Endothelial cell (in vitro differentiated cells): ENCODE data around the gene GTF3A. TPM values are rescaled to one million over a fixed set of nuclear protein-coding genes. Genes with fewer than 3 reads are reported as not detected.

ENCODE experiments used
- DNase-seq: peaks from one replicate; pipeline ENCODE4 v3.0.0; 2021; ENCODE audit warnings: low spot score
- H3K27ac Mint-ChIP-seq: one replicate; pipeline ENCODE4 v1.8.0; 2021; ENCODE audit warnings: mixed read lengths, inconsistent platforms; ENCODE audit not compliant: unreplicated experiment
- H3K27me3 Mint-ChIP-seq: one replicate; pipeline ENCODE4 v1.8.0; 2021; ENCODE audit warnings: mild to moderate bottlenecking, moderate library complexity, mixed read lengths, inconsistent platforms; ENCODE audit not compliant: unreplicated experiment
- H3K36me3 Mint-ChIP-seq: one replicate; pipeline ENCODE4 v1.8.0; 2021; ENCODE audit warnings: mild to moderate bottlenecking, low read depth, mixed read lengths, inconsistent platforms; ENCODE audit not compliant: unreplicated experiment
- H3K4me1 Mint-ChIP-seq: one replicate; pipeline ENCODE4 v1.8.0; 2021; ENCODE audit warnings: mild to moderate bottlenecking, mixed read lengths, inconsistent platforms; ENCODE audit not compliant: unreplicated experiment
- H3K4me3 Mint-ChIP-seq: one replicate; pipeline ENCODE4 v1.8.0; 2021; ENCODE audit warnings: mild to moderate bottlenecking, mixed read lengths, inconsistent platforms; ENCODE audit not compliant: unreplicated experiment
- H3K9me3 Mint-ChIP-seq: one replicate; pipeline ENCODE4 v1.8.0; 2021; ENCODE audit warnings: mixed read lengths, inconsistent platforms; ENCODE audit not compliant: unreplicated experiment
- CTCF ChIP-seq: fragments of 200-600 bp; sonication (generic); IDR thresholded peaks from one replicate; pipeline ENCODE4 v1.5.0; 2021; ENCODE audit warnings: antibody characterized with exemption; ENCODE audit not compliant: unreplicated experiment
- total RNA-seq: library from RNA; stranded (reverse); fragmentation: NEBNext Ultra II Directional; extraction: Animal tissue kit (Norgen Biotek cat#: 25700); gene quantifications from one replicate; pipeline ENCODE4 v1.2.1, GENCODE V29; 2021; ENCODE audit not compliant: unreplicated experiment

Gene GTF3A
- total RNA-seq, 1 donor from 2014 or later = 73.6 TPM

- no peaks in the 10 kb centered on the region for H3K9me3 Mint-ChIP-seq
- TF ChIP-seq CTCF = no peak
- H3K4me3 Mint-ChIP-seq = no peak overlapping the region
- DNase-seq = no peak
- no peak overlapping the region for H3K27ac Mint-ChIP-seq
- peaks cover 2% of the 10 kb centered on the region for H3K27me3 Mint-ChIP-seq
- no peaks in the 10 kb centered on the region for H3K36me3 Mint-ChIP-seq
- peaks cover 2% of the 10 kb centered on the region for H3K4me1 Mint-ChIP-seq
Observed at GRCh38 chr13:27403727-27404385, 20.6 kb upstream of the GTF3A start.

- no peak for TF ChIP-seq CTCF
- Mint-ChIP-seq H3K27me3 (peaks cover 2% of the 10 kb centered on the region), H3K4me3 (no peak overlapping the region), H3K27ac (no peak overlapping the region), H3K36me3 (no peaks in the 10 kb centered on the region), H3K4me1 (peaks cover 2% of the 10 kb centered on the region), H3K9me3 (no peaks in the 10 kb centered on the region)
- no peak for DNase-seq
Observed at GRCh38 chr13:27404680-27405079, 19.7 kb upstream of the GTF3A start.

- Mint-ChIP-seq H3K36me3 (peaks cover 3% of the 10 kb centered on the region), H3K4me3 (no peak overlapping the region), H3K9me3 (no peaks in the 10 kb centered on the region), H3K27ac (no peak overlapping the region), H3K27me3 (peaks cover 2% of the 10 kb centered on the region), H3K4me1 (peaks cover 5% of the 10 kb centered on the region)
- no peak for TF ChIP-seq CTCF
- DNase-seq = no peak
Observed at GRCh38 chr13:27405546-27406134, 18.8 kb upstream of the GTF3A start.

GRCh38 chr13:27406178-27406939 is 18.1 kb upstream of the GTF3A start:
- no peak overlapping the region for H3K27ac Mint-ChIP-seq
- no peak overlapping the region for H3K4me3 Mint-ChIP-seq
- H3K27me3 Mint-ChIP-seq = peaks cover 2% of the 10 kb centered on the region
- peak; percentile 17 for DNase-seq
- peaks cover 11% of the 10 kb centered on the region for H3K4me1 Mint-ChIP-seq
- TF ChIP-seq CTCF = peak; percentile 41
- no peaks in the 10 kb centered on the region for H3K9me3 Mint-ChIP-seq
- H3K36me3 Mint-ChIP-seq = peaks cover 3% of the 10 kb centered on the region

- Mint-ChIP-seq H3K4me1 (peaks cover 12% of the 10 kb centered on the region), H3K27me3 (peaks cover 3% of the 10 kb centered on the region), H3K27ac (no peak overlapping the region), H3K36me3 (peaks cover 3% of the 10 kb centered on the region), H3K4me3 (no peak overlapping the region), H3K9me3 (no peaks in the 10 kb centered on the region)
- DNase-seq = no peak
- TF ChIP-seq CTCF = no peak
Observed at GRCh38 chr13:27408074-27408473, 16.3 kb upstream of the GTF3A start.
